ENCODE results near the gene AMPH. TPM values are rescaled to one million over a fixed set of nuclear protein-coding genes. Genes with fewer than 3 reads are reported as not detected.

AMPH gene
- total RNA-seq, 1 experiment from 2014 or later, result not detected

DNA sequence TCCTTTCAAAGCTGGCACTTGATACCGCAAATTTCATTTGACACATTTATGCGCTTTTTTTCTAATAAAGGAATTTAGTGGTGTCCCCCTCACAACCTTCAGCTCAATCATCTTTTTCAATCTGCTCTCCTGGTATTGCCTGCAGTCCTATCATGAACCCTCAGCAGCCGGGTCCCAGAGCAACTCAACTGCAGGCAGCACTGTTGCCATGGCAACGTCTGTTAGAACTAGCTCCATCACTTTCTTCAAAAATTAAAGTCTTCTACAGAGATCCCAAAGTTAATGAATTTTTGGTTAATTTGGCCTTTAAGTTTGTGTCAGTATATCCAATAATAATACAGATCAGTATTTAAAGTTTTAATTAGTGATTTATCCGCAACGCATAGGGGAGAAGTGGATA lies 221.6 kb downstream of the AMPH start:
- H3K9ac ChIP-seq (ENCODE audit: low read length), result no peak overlapping the region
- no peak overlapping the region for H2AFZ ChIP-seq (ENCODE audit: low read depth, low read length, poor library complexity, severe bottlenecking)
- H3K9me3 ChIP-seq (ENCODE audit: control insufficient read depth in 1 of 2, insufficient read depth in 1 of 2, low read depth in 1 of 2, low read length in 2 of 2), result 0 out of 4 replicates have a peak, but pooled peaks cover 0 to 4% of the 10 kb centered on the region in 2 experiments
- no peak overlapping the region for H3K27ac ChIP-seq (ENCODE audit: low read depth, low read length)
- intact Hi-C loops (cut with micrococcal nuclease), result no loop called here
- no peak for TF ChIP-seq ZFX (IDR thresholded peaks at IDR 0.05)
- TF ChIP-seq RAD21 (IDR thresholded peaks at IDR 0.05; ENCODE audit: low read depth), result no peak
- TF ChIP-seq, protein P1, sequence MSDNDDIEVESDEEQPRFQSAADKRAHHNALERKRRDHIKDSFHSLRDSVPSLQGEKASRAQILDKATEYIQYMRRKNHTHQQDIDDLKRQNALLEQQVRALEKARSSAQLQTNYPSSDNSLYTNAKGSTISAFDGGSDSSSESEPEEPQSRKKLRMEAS (IDR thresholded peaks at IDR 0.05), result no peak
- TF ChIP-seq YY1 (IDR thresholded peaks at IDR 0.05; ENCODE audit: extremely low read depth, insufficient replicate concordance, low read depth, low read length), result no peak
- TF ChIP-seq SRF (IDR thresholded peaks at IDR 0.05; ENCODE audit: low read depth), result no peak
- TF ChIP-seq TCF7L2 (IDR thresholded peaks at IDR 0.05; ENCODE audit: borderline replicate concordance, extremely low read depth, insufficient read depth, insufficient read length), result no peak
- no peak for TF ChIP-seq EZH2phosphoT487 (IDR thresholded peaks at IDR 0.05; ENCODE audit: borderline replicate concordance)
- no peak for TF ChIP-seq FOSL1 (IDR thresholded peaks at IDR 0.05; ENCODE audit: low read depth)
- TF ChIP-seq POLR2A (IDR thresholded peaks at IDR 0.05; ENCODE audit: borderline replicate concordance, extremely low read depth, insufficient read depth, insufficient read length), result no peak
- TF ChIP-seq EZH2 (IDR thresholded peaks at IDR 0.05), result no peak
- TF ChIP-seq, protein P2, sequence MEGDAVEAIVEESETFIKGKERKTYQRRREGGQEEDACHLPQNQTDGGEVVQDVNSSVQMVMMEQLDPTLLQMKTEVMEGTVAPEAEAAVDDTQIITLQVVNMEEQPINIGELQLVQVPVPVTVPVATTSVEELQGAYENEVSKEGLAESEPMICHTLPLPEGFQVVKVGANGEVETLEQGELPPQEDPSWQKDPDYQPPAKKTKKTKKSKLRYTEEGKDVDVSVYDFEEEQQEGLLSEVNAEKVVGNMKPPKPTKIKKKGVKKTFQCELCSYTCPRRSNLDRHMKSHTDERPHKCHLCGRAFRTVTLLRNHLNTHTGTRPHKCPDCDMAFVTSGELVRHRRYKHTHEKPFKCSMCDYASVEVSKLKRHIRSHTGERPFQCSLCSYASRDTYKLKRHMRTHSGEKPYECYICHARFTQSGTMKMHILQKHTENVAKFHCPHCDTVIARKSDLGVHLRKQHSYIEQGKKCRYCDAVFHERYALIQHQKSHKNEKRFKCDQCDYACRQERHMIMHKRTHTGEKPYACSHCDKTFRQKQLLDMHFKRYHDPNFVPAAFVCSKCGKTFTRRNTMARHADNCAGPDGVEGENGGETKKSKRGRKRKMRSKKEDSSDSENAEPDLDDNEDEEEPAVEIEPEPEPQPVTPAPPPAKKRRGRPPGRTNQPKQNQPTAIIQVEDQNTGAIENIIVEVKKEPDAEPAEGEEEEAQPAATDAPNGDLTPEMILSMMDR (IDR thresholded peaks at IDR 0.05 in 2 of 3, conservative IDR thresholded peaks at IDR 0.05 in 1 of 3; ENCODE audit: borderline replicate concordance in 1 of 3, insufficient read depth in 1 of 3, low read depth in 2 of 3, low read length in 2 of 3), result no peak
- TF ChIP-seq SIN3A (IDR thresholded peaks at IDR 0.05; ENCODE audit: low read depth), result no peak
- TF ChIP-seq CEBPB (IDR thresholded peaks at IDR 0.05; ENCODE audit: low read depth), result no peak
- TF ChIP-seq ELF1 (IDR thresholded peaks at IDR 0.05; ENCODE audit: borderline replicate concordance, low read depth), result no peak
- no peak for TF ChIP-seq POLR2AphosphoS5 (IDR thresholded peaks at IDR 0.05; ENCODE audit: low read depth, low read length)
- TF ChIP-seq, protein P3, sequence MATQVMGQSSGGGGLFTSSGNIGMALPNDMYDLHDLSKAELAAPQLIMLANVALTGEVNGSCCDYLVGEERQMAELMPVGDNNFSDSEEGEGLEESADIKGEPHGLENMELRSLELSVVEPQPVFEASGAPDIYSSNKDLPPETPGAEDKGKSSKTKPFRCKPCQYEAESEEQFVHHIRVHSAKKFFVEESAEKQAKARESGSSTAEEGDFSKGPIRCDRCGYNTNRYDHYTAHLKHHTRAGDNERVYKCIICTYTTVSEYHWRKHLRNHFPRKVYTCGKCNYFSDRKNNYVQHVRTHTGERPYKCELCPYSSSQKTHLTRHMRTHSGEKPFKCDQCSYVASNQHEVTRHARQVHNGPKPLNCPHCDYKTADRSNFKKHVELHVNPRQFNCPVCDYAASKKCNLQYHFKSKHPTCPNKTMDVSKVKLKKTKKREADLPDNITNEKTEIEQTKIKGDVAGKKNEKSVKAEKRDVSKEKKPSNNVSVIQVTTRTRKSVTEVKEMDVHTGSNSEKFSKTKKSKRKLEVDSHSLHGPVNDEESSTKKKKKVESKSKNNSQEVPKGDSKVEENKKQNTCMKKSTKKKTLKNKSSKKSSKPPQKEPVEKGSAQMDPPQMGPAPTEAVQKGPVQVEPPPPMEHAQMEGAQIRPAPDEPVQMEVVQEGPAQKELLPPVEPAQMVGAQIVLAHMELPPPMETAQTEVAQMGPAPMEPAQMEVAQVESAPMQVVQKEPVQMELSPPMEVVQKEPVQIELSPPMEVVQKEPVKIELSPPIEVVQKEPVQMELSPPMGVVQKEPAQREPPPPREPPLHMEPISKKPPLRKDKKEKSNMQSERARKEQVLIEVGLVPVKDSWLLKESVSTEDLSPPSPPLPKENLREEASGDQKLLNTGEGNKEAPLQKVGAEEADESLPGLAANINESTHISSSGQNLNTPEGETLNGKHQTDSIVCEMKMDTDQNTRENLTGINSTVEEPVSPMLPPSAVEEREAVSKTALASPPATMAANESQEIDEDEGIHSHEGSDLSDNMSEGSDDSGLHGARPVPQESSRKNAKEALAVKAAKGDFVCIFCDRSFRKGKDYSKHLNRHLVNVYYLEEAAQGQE (IDR thresholded peaks at IDR 0.05; ENCODE audit: low read depth), result no peak
- ChIA-PET CTCF (interaction anchor here (1.3 kb wide), 1 partner anchor 11 kb away, joined by 5 read pairs; no protein-coding TSS in a partner anchor), RAD21 (ENCODE audit: low non-redundant PET in 1 of 2, low total read pairs in 2 of 2, uncharacterized antibody in 2 of 2, unreplicated experiment in 2 of 2) (no interaction called here), POLR2A (no interaction called here)
- H3K27me3 ChIP-seq (ENCODE audit: insufficient read depth, low read length), result peaks cover 11% of the 10 kb centered on the region; the same call in 1 of the 2 replicates
- no peak overlapping the region for H3K4me2 ChIP-seq (ENCODE audit: low read length)
- H3K79me2 ChIP-seq (ENCODE audit: insufficient read depth, low read length), result no peaks in the 10 kb centered on the region
- no peaks in the 10 kb centered on the region for H3K9me2 ChIP-seq (ENCODE audit: insufficient read depth)
- no TSS peak for BruUV-seq (replicated peaks)
- no peaks in the 10 kb centered on the region for H3K36me3 ChIP-seq (ENCODE audit: control insufficient read depth in 1 of 2, insufficient read depth in 2 of 2, low read length in 2 of 2)
- DNase-seq (ENCODE audit: low read depth, low spot score) (no peak), ATAC-seq (no peak)
- no peak overlapping the region for H3K4me3 ChIP-seq (replicated peaks in 1 of 2; ENCODE audit: low read depth in 1 of 2, low read length in 2 of 2)
- no peaks in the 10 kb centered on the region for H3K4me1 ChIP-seq (ENCODE audit: control insufficient read depth in 1 of 2, insufficient read depth in 2 of 2, low read length in 2 of 2)
- no peaks in the 10 kb centered on the region for H4K20me1 ChIP-seq (ENCODE audit: insufficient read depth)

Data from HCT116 (cell line).